ENCODE results near the gene GCA.

Gene GCA

DNA sequence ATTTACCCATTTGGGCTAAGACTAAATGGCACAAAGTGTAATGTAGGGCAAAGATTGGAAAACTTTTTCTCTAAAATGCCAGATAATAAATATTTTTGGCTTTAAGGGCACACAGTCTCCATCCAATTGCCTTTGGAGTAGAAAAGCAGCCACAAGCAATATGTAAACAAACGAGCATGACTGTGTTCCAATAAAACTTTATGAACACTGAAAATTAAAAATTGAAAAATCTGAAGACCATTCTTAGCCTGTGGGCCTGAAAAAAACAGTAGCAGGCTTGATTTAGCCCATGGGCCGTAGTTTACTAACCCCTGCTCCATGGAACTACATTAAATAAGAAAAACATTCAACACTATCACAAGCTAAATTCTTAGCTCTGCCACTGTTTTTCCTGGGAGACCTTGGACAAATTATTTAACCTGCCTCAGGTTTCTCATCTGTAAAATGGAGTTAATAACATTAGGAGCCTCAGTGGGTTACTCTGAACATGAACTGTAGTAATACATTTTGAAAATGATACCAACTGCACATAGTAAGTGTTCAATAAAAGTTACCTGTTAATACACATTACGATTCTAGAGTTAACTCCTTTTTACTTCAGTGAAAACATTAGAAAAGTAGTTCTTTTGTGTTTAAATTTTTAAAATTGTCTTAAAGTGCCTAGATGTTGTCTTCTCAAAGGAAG is 26.7 kb upstream of the GCA start:
- H3K4me3 ChIP-seq (ENCODE audit: low read depth, low read length): peak overlapping the region; percentile 81
- TF ChIP-seq, protein P1, sequence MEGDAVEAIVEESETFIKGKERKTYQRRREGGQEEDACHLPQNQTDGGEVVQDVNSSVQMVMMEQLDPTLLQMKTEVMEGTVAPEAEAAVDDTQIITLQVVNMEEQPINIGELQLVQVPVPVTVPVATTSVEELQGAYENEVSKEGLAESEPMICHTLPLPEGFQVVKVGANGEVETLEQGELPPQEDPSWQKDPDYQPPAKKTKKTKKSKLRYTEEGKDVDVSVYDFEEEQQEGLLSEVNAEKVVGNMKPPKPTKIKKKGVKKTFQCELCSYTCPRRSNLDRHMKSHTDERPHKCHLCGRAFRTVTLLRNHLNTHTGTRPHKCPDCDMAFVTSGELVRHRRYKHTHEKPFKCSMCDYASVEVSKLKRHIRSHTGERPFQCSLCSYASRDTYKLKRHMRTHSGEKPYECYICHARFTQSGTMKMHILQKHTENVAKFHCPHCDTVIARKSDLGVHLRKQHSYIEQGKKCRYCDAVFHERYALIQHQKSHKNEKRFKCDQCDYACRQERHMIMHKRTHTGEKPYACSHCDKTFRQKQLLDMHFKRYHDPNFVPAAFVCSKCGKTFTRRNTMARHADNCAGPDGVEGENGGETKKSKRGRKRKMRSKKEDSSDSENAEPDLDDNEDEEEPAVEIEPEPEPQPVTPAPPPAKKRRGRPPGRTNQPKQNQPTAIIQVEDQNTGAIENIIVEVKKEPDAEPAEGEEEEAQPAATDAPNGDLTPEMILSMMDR (conservative IDR thresholded peaks at IDR 0.05; ENCODE audit: low read depth, low read length): no peak
- DNase-seq (ENCODE audit: low read depth): no peak

DNA sequence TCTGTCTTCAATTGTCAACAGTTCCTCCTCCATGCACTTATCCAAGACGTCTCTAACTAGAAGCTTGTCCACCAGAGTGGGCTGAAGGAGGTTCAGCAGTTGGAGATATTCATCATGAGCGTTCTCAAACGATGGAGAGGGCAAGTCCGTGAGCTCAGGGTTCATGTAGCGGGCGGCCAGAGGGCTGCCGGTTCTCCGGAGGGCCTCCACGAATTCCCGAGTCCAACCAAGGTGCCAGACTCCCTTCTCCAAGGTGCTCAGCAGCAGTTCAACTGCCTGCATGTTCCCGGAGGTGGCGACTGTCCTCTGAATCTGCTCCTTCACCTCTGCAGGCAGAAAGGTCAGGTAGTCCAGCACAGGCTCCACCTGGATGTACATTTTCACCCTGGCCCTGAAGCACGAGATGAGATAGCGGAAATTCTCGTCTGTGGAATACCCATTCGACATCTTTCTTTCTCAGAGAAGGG is 26.0 kb upstream of the GCA start:
- DNase-seq (ENCODE audit: low read depth): no peak
- peak overlapping the region; percentile 81 for H3K4me3 ChIP-seq (ENCODE audit: low read depth, low read length)
- TF ChIP-seq, protein P1 (conservative IDR thresholded peaks at IDR 0.05; ENCODE audit: low read depth, low read length): no peak

DNA sequence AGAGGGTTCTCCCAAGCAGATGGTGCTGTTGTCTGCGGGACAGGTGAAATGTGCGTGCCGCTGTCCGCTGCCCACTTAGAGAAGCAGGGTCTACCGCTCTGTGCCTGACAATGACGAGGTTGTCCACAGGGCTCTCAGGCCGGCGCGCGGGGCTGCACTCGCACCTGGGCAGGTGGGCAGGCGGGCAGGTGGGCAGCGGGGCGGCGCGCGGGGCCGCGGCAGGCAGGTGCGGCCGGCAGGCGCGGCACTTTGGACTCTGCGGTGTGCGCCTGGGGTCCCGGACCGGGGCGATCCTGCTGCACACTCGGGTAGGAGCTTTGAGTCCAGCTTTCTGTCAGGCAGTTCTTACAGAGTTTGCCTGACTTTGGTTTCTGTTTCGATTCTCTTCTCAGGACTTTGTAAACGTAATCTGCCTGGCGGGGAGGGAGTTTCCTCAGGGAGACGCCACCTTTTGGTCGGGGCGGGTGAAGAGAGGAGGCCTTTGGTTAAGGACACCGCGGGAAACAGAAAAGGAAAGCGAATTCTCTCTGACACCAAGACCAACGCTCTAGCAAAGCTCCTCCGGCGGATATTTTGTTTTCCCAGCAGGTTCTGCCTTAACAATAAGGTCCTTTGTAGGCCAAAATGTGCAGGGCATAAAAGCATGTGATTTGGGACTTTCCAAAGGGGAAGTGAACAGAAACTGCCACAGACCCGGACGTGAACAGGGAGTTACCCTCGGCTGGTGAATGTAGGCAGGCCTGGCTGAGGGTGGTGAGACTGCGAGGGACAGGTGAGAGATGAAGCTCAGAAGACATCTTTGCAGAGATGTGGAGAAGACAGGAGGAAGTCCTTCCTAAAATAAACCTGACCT is 25.4 kb upstream of the GCA start, which contains the start of gene IFIH1:
TSS of gene IFIH1 (minus strand) at position 357 of the 853 bp plus-strand sequence. CDS start 377 bp downstream, outside the sequence.
- TF ChIP-seq, protein P1 (conservative IDR thresholded peaks at IDR 0.05; ENCODE audit: low read depth, low read length): peak; percentile 54
- peak within 1 kb of the TSS; percentile 81 for H3K4me3 ChIP-seq (ENCODE audit: low read depth, low read length)
- peak; percentile 93 for DNase-seq (ENCODE audit: low read depth)

DNA sequence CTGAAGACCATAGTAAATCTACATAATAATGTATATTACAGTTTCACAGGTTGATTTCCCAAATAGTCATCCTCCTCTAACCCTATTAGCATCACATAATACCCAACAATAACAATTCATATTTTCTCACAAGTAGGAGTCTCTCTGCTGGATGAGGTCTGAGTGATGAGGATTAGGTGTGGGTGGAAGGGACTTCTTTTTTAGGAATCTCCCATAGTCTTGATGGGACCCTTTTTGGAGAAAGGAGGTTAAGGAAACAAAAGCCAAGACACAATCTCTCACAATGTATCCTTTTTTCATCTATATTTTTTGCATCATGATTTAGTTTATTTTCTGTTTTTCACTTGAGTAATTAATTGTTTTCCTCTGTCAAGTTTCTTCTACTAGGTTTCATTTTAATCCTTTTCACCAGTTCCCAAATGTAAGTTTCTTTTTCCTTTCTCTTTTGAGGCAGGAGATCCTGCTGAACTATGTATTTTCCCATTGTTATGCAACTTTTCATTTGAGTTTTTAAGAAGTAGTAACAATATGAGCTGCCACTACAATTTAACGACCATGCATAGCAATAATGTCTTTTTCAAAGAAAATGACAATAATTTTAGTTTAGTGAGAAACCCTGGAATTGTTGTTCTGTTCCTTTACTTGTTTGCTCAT is 22.9 kb upstream of the GCA start:
- H3K4me3 ChIP-seq (ENCODE audit: low read depth, low read length): no peak overlapping the region
- TF ChIP-seq, protein P1 (conservative IDR thresholded peaks at IDR 0.05; ENCODE audit: low read depth, low read length): no peak
- no peak for DNase-seq (ENCODE audit: low read depth)

DNA sequence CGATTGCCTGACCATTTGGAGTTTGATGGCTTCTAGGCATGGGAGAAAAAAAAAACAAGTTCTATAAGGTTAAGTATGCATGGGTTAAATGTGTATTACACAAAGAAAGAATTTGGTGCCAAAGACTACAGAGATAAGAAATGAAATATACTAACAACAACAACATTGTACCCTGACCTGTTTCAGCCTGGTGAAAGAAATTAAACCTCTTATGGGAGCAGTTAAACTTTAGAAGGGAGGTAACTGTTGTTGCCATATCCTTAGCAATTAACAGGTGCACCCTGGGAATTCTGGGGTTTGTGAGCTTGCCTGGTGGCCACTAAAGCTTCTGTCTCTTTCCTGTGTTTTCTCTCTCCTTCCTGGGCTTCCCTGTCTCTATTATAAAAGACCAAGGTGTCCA is 19.0 kb upstream of the GCA start:
- H3K4me3 ChIP-seq (ENCODE audit: low read depth, low read length): no peak overlapping the region
- DNase-seq (ENCODE audit: low read depth): no peak
- TF ChIP-seq, protein P1 (conservative IDR thresholded peaks at IDR 0.05; ENCODE audit: low read depth, low read length): no peak

DNA sequence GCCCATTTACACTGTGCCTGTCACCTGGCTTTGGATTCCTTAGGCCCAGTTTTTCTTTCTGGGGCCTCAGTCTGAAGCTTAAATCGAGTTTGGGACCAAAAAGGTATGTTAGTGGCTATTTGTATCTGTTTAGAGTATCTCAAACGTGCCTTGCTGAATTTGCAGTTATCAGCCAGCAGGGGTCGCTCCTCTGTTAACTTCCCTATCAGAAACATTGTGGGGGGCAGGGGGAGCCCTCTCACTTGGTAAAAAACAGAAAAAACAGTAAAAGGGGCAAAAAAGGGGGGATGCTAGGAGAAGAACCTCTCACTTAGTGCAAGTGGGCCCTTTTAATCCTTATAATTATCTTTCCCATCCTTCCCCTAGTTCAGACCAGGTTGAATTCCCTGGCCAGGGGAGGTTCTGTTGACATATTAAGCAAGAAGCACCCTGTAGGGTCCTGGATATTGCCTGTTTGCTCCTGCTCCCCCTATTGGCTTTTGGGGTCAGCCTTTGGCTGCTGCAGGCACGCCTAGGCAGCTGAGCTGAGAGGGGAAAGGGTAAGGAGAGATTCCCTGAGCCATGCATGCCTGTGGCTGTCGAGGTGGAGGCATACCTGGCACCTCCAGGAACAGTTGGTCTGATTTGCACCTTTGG is 16.7 kb upstream of the GCA start:
- H3K4me3 ChIP-seq (ENCODE audit: low read depth, low read length): no peak overlapping the region
- DNase-seq (ENCODE audit: low read depth): peak; percentile 24
- TF ChIP-seq, protein P1 (conservative IDR thresholded peaks at IDR 0.05; ENCODE audit: low read depth, low read length): peak; percentile 69

Data from choroid plexus epithelial cell (primary cell).